Measurements from ENCODE around the gene CLIC6. TPM values are rescaled to one million over a fixed set of nuclear protein-coding genes. Genes with fewer than 3 reads are reported as not detected.

CLIC6 gene
- total and polyA plus RNA-seq, 2 of the 4 experiments (the other 2 are of a cell fraction), result not detected

DNA sequence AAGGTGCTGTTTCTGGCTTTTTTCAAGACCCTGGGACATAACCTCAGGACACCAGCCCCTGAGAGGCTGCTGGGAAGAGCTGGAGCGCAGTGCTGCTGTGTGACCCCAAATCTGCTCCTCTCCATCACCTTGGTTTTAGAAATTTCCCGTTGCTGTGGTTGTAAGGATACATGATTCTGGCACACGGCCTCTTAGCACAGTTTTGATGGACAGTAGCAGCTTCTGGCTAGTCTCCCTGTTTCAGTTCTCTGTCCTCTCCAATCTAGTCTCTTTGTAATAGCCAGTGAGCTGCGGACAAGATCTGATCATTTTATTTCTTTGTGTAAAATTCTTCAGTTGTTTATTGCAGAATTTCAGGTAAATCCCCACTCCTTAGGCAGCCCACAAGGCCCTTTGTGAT, 3.1 kb downstream of the CLIC6 start:
- peaks cover 8% of the 10 kb centered on the region; the same call in 1 of the 2 replicates for H3K4me1 ChIP-seq (ENCODE audit: control insufficient read depth, insufficient read depth, low read length)
- H2BK120ac ChIP-seq (ENCODE audit: low read depth, low read length), result no peak overlapping the region
- intact Hi-C loops (cut with micrococcal nuclease) (no loop called here), in situ Hi-C loops (cut with MboI; ENCODE audit: low sequenced_read_pairs) (no loop called here), dilution Hi-C loops (cut with HindIII; ENCODE audit: low sequenced_read_pairs, unreplicated experiment) (no loop called here)
- H3K56ac ChIP-seq (ENCODE audit: extremely low read depth, insufficient read depth, low read length), result no peak overlapping the region
- ChIA-PET CTCF (interaction anchor here (0.9 kb wide), 1 partner anchor 17 kb away, joined by 7 read pairs; no protein-coding TSS in a partner anchor), POLR2A (ENCODE audit: unreplicated experiment) (no interaction called here)
- TF ChIP-seq RCOR1 (IDR thresholded peaks at IDR 0.05; ENCODE audit: insufficient replicate concordance, low read length) (no peak), MAZ (IDR thresholded peaks at IDR 0.05; ENCODE audit: borderline replicate concordance, low read depth, low read length) (no peak), SMC3 (IDR thresholded peaks at IDR 0.05; ENCODE audit: low read depth, low read length) (no peak), CHD1 (IDR thresholded peaks at IDR 0.05; ENCODE audit: low read depth, low read length) (no peak), POLR2A (IDR thresholded peaks at IDR 0.05; ENCODE audit: low read depth, low read length) (no peak), MXI1 (IDR thresholded peaks at IDR 0.05; ENCODE audit: borderline replicate concordance, low read depth, low read length) (no peak), FOS (IDR thresholded peaks at IDR 0.05; ENCODE audit: low read depth, low read length) (no peak), NFE2L2 (IDR thresholded peaks at IDR 0.05; ENCODE audit: low read depth, low read length) (no peak), MAFK (IDR thresholded peaks at IDR 0.05; ENCODE audit: low read depth, low read length) (no peak), CEBPB (IDR thresholded peaks at IDR 0.05; ENCODE audit: low read depth, low read length) (no peak), RFX5 (IDR thresholded peaks at IDR 0.05; ENCODE audit: low read depth, low read length) (no peak)
- TF ChIP-seq, protein P1, sequence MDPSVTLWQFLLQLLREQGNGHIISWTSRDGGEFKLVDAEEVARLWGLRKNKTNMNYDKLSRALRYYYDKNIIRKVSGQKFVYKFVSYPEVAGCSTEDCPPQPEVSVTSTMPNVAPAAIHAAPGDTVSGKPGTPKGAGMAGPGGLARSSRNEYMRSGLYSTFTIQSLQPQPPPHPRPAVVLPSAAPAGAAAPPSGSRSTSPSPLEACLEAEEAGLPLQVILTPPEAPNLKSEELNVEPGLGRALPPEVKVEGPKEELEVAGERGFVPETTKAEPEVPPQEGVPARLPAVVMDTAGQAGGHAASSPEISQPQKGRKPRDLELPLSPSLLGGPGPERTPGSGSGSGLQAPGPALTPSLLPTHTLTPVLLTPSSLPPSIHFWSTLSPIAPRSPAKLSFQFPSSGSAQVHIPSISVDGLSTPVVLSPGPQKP (IDR thresholded peaks at IDR 0.05; ENCODE audit: borderline replicate concordance, low read depth, low read length), result no peak
- TF ChIP-seq, protein P2, sequence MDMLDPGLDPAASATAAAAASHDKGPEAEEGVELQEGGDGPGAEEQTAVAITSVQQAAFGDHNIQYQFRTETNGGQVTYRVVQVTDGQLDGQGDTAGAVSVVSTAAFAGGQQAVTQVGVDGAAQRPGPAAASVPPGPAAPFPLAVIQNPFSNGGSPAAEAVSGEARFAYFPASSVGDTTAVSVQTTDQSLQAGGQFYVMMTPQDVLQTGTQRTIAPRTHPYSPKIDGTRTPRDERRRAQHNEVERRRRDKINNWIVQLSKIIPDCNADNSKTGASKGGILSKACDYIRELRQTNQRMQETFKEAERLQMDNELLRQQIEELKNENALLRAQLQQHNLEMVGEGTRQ (IDR thresholded peaks at IDR 0.05; ENCODE audit: low read depth, low read length), result no peak
- peaks cover 85% of the 10 kb centered on the region for H3K27me3 ChIP-seq (ENCODE audit: control insufficient read depth, insufficient read depth, low read length)
- no TSS peak for BruUV-seq (replicated peaks)
- H4K20me1 ChIP-seq (ENCODE audit: insufficient read depth, low read length), result no peaks in the 10 kb centered on the region
- no peak overlapping the region for H2BK20ac ChIP-seq (ENCODE audit: low read depth, low read length)
- H3K36me3 ChIP-seq (ENCODE audit: control insufficient read depth, insufficient read depth, low read length), result no peaks in the 10 kb centered on the region
- H2AK5ac ChIP-seq (ENCODE audit: low read depth, low read length), result no peak overlapping the region
- H4K5ac ChIP-seq (ENCODE audit: low read depth, low read length), result no peak overlapping the region
- no peak overlapping the region for H3K18ac ChIP-seq (ENCODE audit: low read depth, low read length)
- H3K9ac ChIP-seq (ENCODE audit: low read depth, low read length), result no peak overlapping the region
- H4K91ac ChIP-seq (ENCODE audit: insufficient read depth, low read depth, low read length), result no peak overlapping the region
- H3K4me2 ChIP-seq (ENCODE audit: low read depth, low read length), result no peak overlapping the region
- H3K9me3 ChIP-seq (ENCODE audit: control insufficient read depth, insufficient read depth, low read length), result peaks cover 9% of the 10 kb centered on the region; the same call in 1 of the 2 replicates
- H3K9me1 ChIP-seq (ENCODE audit: insufficient read depth, low read length), result no peaks in the 10 kb centered on the region
- no CpG with 5 or more reads among the region's 4 CpGs for WGBS, 2 experiments (ENCODE audit: extremely low coverage in 2 of 2, insufficient read length in 1 of 2)
- H2BK15ac ChIP-seq (ENCODE audit: low read depth, low read length), result no peak overlapping the region
- no peak overlapping the region for H4K8ac ChIP-seq (ENCODE audit: low read depth in 2 of 2, low read length in 2 of 2)
- H2AK9ac ChIP-seq (replicated peaks; ENCODE audit: low read depth, low read length, poor library complexity), result no peak overlapping the region
- no peak overlapping the region for H3K27ac ChIP-seq (ENCODE audit: insufficient read depth, low read length)
- H2BK5ac ChIP-seq (ENCODE audit: low read depth, low read length, poor library complexity, severe bottlenecking), result no peak overlapping the region
- DNase-seq (no peak), ATAC-seq (ENCODE audit: low read depth) (no peak)
- H3K4ac ChIP-seq (ENCODE audit: low read depth, low read length), result no peak overlapping the region
- no peak overlapping the region for H3K4me3 ChIP-seq (ENCODE audit: insufficient read depth, low read depth, low read length)
- H3K79me1 ChIP-seq (ENCODE audit: low read depth in 1 of 2, low read length in 2 of 2), result no peaks in the 10 kb centered on the region
- no peak overlapping the region for H3K14ac ChIP-seq (replicated peaks; ENCODE audit: low read depth, low read length)
- no peak overlapping the region for H3K23ac ChIP-seq (ENCODE audit: low read depth, low read length)
- H2AFZ ChIP-seq (replicated peaks; ENCODE audit: low read length, poor library complexity), result no peak overlapping the region

Data from IMR-90 (cell line).